HepG2 (cell line): ENCODE measurements around the gene RMI2. TPM values are rescaled to one million over a fixed set of nuclear protein-coding genes. Genes with fewer than 3 reads are reported as not detected.

Source experiments
- AFF4 ChIP-seq: sonication (generic); formaldehyde crosslinking; IDR thresholded peaks from 2 replicates; pipeline ENCODE4 v1.4.0; 2020; ENCODE audit warnings: missing genetic modification reagents
- DDIT3 ChIP-seq: sonication (generic); formaldehyde crosslinking; IDR thresholded peaks from 2 replicates; pipeline ENCODE4 v1.4.0; 2020; ENCODE audit warnings: mild to moderate bottlenecking, missing genetic modification reagents
- ELF3 ChIP-seq: IDR thresholded peaks from 2 replicates; pipeline ENCODE4 v1.6.1; 2016; ENCODE audit warnings: missing genetic modification reagents, missing compliant biosample characterization
- KLF12 ChIP-seq: sonication (generic); formaldehyde crosslinking; IDR thresholded peaks from 2 replicates; pipeline ENCODE4 v1.4.0; 2020; ENCODE audit warnings: missing genetic modification reagents, borderline replicate concordance
- KMT2B ChIP-seq: IDR thresholded peaks from 2 replicates; pipeline ENCODE4 v1.6.1; 2016; ENCODE audit warnings: missing genetic modification reagents, missing compliant biosample characterization
- NAIF1 ChIP-seq: sonication (generic); formaldehyde crosslinking; IDR thresholded peaks from 2 replicates; pipeline ENCODE4 v1.5.0; 2020; ENCODE audit warnings: mild to moderate bottlenecking, missing genetic modification reagents, borderline replicate concordance
- NFIB ChIP-seq: sonication (generic); formaldehyde crosslinking; IDR thresholded peaks from 2 replicates; pipeline ENCODE4 v1.9.0; 2021; ENCODE audit warnings: missing genetic modification reagents, mild to moderate bottlenecking, borderline replicate concordance
- PITX1 ChIP-seq: sonication (generic); formaldehyde crosslinking; IDR thresholded peaks from 2 replicates; pipeline ENCODE4 v1.5.1; 2020; ENCODE audit warnings: mild to moderate bottlenecking, missing genetic modification reagents
- SIX1 ChIP-seq: sonication (generic); formaldehyde crosslinking; IDR thresholded peaks from 2 replicates; pipeline ENCODE4 v1.4.0; 2020; ENCODE audit warnings: missing genetic modification reagents, borderline replicate concordance
- SRSF9 ChIP-seq: fragments of 200-400 bp; formaldehyde crosslinking; IDR thresholded peaks from 2 replicates; pipeline ENCODE4 v1.6.1; 2018; ENCODE audit warnings: borderline replicate concordance, mild to moderate bottlenecking, low read depth, low read length; ENCODE audit not compliant: insufficient read depth, poor library complexity, severe bottlenecking
- TBX2 ChIP-seq: sonication (generic); formaldehyde crosslinking; IDR thresholded peaks from 2 replicates; pipeline ENCODE4 v1.5.0; 2020; ENCODE audit warnings: missing genetic modification reagents, mild to moderate bottlenecking, borderline replicate concordance
- TCF7 ChIP-seq: sonication (generic); IDR thresholded peaks from 2 replicates; pipeline ENCODE4 v1.6.1; 2016; ENCODE audit warnings: antibody characterized with exemption, low read depth
- TEAD2 ChIP-seq: sonication (generic); formaldehyde crosslinking; IDR thresholded peaks from 2 replicates; pipeline ENCODE4 v1.9.0; 2021; ENCODE audit warnings: missing genetic modification reagents
- THAP7 ChIP-seq: sonication (generic); formaldehyde crosslinking; IDR thresholded peaks from 2 replicates; pipeline ENCODE4 v1.8.1; 2023; ENCODE audit warnings: mild to moderate bottlenecking, missing genetic modification reagents
- YEATS2 ChIP-seq: sonication (generic); formaldehyde crosslinking; IDR thresholded peaks from 2 replicates; pipeline ENCODE4 v1.4.0; 2020; ENCODE audit warnings: missing genetic modification reagents, borderline replicate concordance
- ZBTB3 ChIP-seq: sonication (generic); formaldehyde crosslinking; IDR thresholded peaks from 2 replicates; pipeline ENCODE4 v1.4.0; 2020; ENCODE audit warnings: low read depth, mild to moderate bottlenecking, moderate library complexity, missing genetic modification reagents, borderline replicate concordance
- ZNF180 ChIP-seq: sonication (generic); formaldehyde crosslinking; IDR thresholded peaks from 2 replicates; pipeline ENCODE4 v1.4.0; 2020; ENCODE audit warnings: low read depth, missing genetic modification reagents, borderline replicate concordance
- ZNF260 ChIP-seq: sonication (generic); formaldehyde crosslinking; IDR thresholded peaks from 2 replicates; pipeline ENCODE4 v1.4.0; 2020; ENCODE audit warnings: missing genetic modification reagents, low read depth, mild to moderate bottlenecking, borderline replicate concordance
- ZNF614 ChIP-seq: IDR thresholded peaks from 2 replicates; pipeline ENCODE4 v1.6.1; 2018; ENCODE audit warnings: missing biosample characterization, missing genetic modification reagents, inconsistent platforms, borderline replicate concordance
- ZNF639 ChIP-seq: conservative IDR thresholded peaks from 2 replicates; pipeline ENCODE4 v1.6.1; 2018; ENCODE audit warnings: missing genetic modification reagents
- ZNF678 ChIP-seq: sonication (generic); formaldehyde crosslinking; IDR thresholded peaks from 2 replicates; pipeline ENCODE4 v1.4.0; 2020; ENCODE audit warnings: mild to moderate bottlenecking, missing genetic modification reagents
- ZNF788 ChIP-seq: sonication (generic); formaldehyde crosslinking; IDR thresholded peaks from 2 replicates; pipeline ENCODE4 v1.5.0; 2020; ENCODE audit warnings: mild to moderate bottlenecking, missing genetic modification reagents, borderline replicate concordance
- polyA plus RNA-seq, 8 experiments: library from polyadenylated mRNA; depleted of rRNA in 3 of 8; stranded (reverse) in 7 of 8; unstranded in 1 of 8; fragments of >200 nt; fragmentation: Illumina TruSeq in 4 of 8; extraction: Trizol in 4 of 8; gene quantifications; 2 replicates each; pipeline versions ENCODE4 v1.2.1 to v1.2.3, GENCODE V29; 2011 to 2016; ENCODE audit warnings: low read depth in 4 of 8, missing spikeins in 1 of 8, mixed read lengths in 1 of 8; ENCODE audit not compliant: insufficient read depth in 1 of 8
- total RNA-seq, 5 experiments: library from RNA; depleted of rRNA; stranded (reverse); fragments of >200 nt; fragmentation: Illumina TruSeq; extraction: Trizol; gene quantifications; 2 replicates each; pipeline ENCODE4 v1.2.3, GENCODE V29; 2016; ENCODE audit warnings: low read depth in 1 of 5

Gene RMI2
- total and polyA plus RNA-seq, 2 of the 13 experiments (the other 11 are each of a cell fraction or from before 2014, with no cell fraction given) = 24.5 to 55.7 TPM

GRCh38 chr16:11308493-11309283, 36.6 kb upstream of the RMI2 start (continued):
- TF ChIP-seq AFF4 (CRISPR knock-in tag) (no peak), KMT2B (CRISPR knock-in tag) (0 out of 2 replicates have a peak, but pooled peaks have one; percentile 36), TCF7 (peak; percentile 79), DDIT3 (CRISPR knock-in tag) (no peak), THAP7 (no peak), ZNF788 (CRISPR knock-in tag) (peak; percentile 31), TEAD2 (CRISPR knock-in tag) (no peak), SIX1 (CRISPR knock-in tag) (no peak), ELF3 (peak; percentile 23; the same call in 1 of the 2 replicates), ZNF260 (CRISPR knock-in tag) (no peak), SRSF9 (no peak), ZNF639 (no peak), ZNF614 (peak; percentile 72), PITX1 (peak; percentile 87), YEATS2 (CRISPR knock-in tag) (no peak; the same call in 1 of the 2 replicates), NAIF1 (CRISPR knock-in tag) (no peak), TBX2 (peak; percentile 91; the same call in 1 of the 2 replicates), NFIB (CRISPR knock-in tag) (peak; percentile 10; the same call in 1 of the 2 replicates), KLF12 (CRISPR knock-in tag) (peak; percentile 52; the same call in 1 of the 2 replicates), ZNF678 (CRISPR knock-in tag) (no peak), ZBTB3 (no peak), ZNF180 (CRISPR knock-in tag) (no peak)
